ENCODE data around the gene CFHR5.

The CFHR5 gene

GRCh38 chr1:197001828-197002227, 24.5 kb downstream of the CFHR5 start:
- no peak overlapping the region for H3K4me3 ChIP-seq (replicated peaks; ENCODE audit: low read depth, low read length)
- no peak for TF ChIP-seq CTCF (IDR thresholded peaks at IDR 0.05; ENCODE audit: low read depth, low read length, missing control alignments)
- DNase-seq (ENCODE audit: extremely low read depth, low read depth): no peak

GRCh38 chr1:197003132-197003531, 25.8 kb downstream of the CFHR5 start:
- no peak for DNase-seq (ENCODE audit: extremely low read depth, low read depth)
- H3K4me3 ChIP-seq (replicated peaks; ENCODE audit: low read depth, low read length): no peak overlapping the region
- TF ChIP-seq CTCF (IDR thresholded peaks at IDR 0.05; ENCODE audit: low read depth, low read length, missing control alignments): no peak

- no peak for DNase-seq (ENCODE audit: extremely low read depth, low read depth)
- no peak for TF ChIP-seq CTCF (IDR thresholded peaks at IDR 0.05; ENCODE audit: low read depth, low read length, missing control alignments)
- H3K4me3 ChIP-seq (replicated peaks; ENCODE audit: low read depth, low read length): no peak overlapping the region
These were observed 31.5 kb downstream of the CFHR5 start for GRCh38 chr1:197008861-197009260.

- no peak for DNase-seq (ENCODE audit: extremely low read depth, low read depth)
- TF ChIP-seq CTCF (IDR thresholded peaks at IDR 0.05; ENCODE audit: low read depth, low read length, missing control alignments): no peak
- no peak overlapping the region for H3K4me3 ChIP-seq (replicated peaks; ENCODE audit: low read depth, low read length)
These were observed 34.3 kb downstream of the CFHR5 start for GRCh38 chr1:197011614-197012013.

GRCh38 chr1:197013234-197013633, 35.9 kb downstream of the CFHR5 start:
- H3K4me3 ChIP-seq (replicated peaks; ENCODE audit: low read depth, low read length): no peak overlapping the region
- no peak for DNase-seq (ENCODE audit: extremely low read depth, low read depth)
- no peak for TF ChIP-seq CTCF (IDR thresholded peaks at IDR 0.05; ENCODE audit: low read depth, low read length, missing control alignments)

GRCh38 chr1:197016751-197017150, 39.4 kb downstream of the CFHR5 start:
- no peak overlapping the region for H3K4me3 ChIP-seq (replicated peaks; ENCODE audit: low read depth, low read length)
- TF ChIP-seq CTCF (IDR thresholded peaks at IDR 0.05; ENCODE audit: low read depth, low read length, missing control alignments): no peak

GRCh38 chr1:197017558-197018146, 40.3 kb downstream of the CFHR5 start:
- no peak overlapping the region for H3K4me3 ChIP-seq (replicated peaks; ENCODE audit: low read depth, low read length)
- DNase-seq (ENCODE audit: extremely low read depth, low read depth): no peak
- no peak for TF ChIP-seq CTCF (IDR thresholded peaks at IDR 0.05; ENCODE audit: low read depth, low read length, missing control alignments)

More at GRCh38 chr1:197016751-197017150, 39.4 kb downstream of the CFHR5 start:
- no peak for DNase-seq (ENCODE audit: extremely low read depth, low read depth)
